Dermis microvascular lymphatic vessel endothelial cell (primary cell): Measurements from ENCODE around the gene PTPRR. TPM values are rescaled to one million over a fixed set of nuclear protein-coding genes. Genes with fewer than 3 reads are reported as not detected.

Source experiments
- DNase-seq, 2 donors: peaks; one replicate each; pipeline versions ENCODE4 v3.0.0 to v3.0.0-alpha.2; 2010; ENCODE audit warnings: low read depth in 2 of 2
- total RNA-seq: library from RNA; depleted of rRNA; stranded (reverse); fragments of >200 nt; gene quantifications from 2 replicates; pipeline ENCODE4 v1.2.1, GENCODE V29; 2014

The PTPRR gene
- total RNA-seq, 1 donor from 2014 or later = under 0.01 TPM

DNA sequence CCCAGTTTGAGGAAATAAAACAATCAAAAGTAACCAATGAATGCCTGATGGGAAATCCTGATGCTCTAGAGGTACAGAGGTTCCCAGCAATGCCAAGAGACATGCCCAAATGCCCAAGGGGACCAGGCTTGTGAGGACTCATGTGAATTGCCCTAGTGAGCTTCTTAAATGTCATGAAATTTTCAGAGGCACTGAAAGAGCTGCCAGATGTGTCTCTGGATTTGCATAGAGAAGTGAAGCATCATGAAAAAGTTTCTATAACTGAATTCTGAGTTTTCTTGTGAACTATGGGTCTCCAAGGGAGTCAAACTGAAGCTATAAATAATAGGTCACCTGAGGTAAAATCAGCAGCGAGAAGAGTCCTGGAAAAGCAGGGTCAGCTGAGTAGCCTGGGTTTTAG is 9.9 kb downstream of the PTPRR start:
- no peak for DNase-seq

DNA sequence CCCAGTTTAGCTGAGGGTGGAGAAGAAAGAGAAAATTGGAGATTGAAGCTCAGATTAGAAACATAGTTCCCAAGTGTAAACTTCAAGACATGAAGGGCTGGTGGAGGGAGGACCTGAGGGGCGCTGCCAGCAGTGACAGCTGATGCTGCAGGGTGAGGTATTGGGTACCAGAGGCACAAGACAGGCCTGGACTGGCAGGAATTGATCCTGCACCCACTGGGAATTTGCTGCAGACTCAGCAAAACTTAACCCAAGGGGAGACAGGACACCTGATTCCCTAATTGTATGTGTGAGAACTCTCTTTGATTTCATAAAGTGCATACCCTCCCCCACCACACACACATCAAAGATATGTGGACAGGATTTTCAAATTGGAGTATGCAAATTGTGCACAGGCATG is 11.6 kb downstream of the PTPRR start:
- DNase-seq = no peak

GRCh38 chr12:70907412-70907811 is 13.1 kb downstream of the PTPRR start:
- DNase-seq = no peak

DNA sequence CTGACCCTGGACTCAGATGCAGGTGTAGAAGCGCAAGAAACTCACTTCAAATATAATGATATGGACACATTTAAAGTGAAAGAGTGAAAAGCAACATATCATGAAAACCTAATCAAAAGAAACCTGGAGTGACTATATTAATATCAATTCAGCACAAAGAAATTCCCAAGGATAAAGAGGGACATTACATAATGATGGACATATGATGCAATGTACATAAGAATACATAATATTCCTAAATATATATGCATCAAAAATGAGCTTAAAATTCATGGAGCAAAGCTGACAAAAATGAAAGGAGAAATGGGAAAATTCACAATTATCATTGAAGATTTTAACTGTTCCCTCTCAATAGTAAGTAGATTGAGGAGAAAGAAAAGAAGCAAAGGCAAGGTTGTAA is 24.6 kb downstream of the PTPRR start:
- no peak for DNase-seq

GRCh38 chr12:70892593-70892992 is 27.9 kb downstream of the PTPRR start:
- no peak for DNase-seq

GRCh38 chr12:70890895-70891832 is 29.4 kb downstream of the PTPRR start:
- no peak for DNase-seq

DNA sequence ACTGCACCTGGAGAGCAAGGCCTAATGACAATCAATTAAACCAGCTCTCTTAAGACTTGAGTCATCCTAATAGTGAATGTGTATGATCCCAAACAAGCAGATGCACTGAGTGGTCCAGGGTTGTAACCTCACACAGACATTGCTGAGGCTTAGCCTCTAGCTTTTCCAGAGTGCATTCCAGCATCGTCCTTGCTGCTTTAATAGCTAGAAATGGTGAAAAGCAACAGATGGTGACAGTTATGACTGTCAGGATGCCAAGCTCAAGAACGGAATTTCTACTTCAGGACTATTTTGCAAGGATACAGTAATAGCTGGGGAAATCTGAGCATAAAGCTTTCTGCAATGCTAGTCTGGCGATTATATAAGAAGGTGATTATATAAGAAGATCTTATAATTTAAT is 34.6 kb downstream of the PTPRR start:
- no peak for DNase-seq

GRCh38 chr12:70883855-70884254 is 36.7 kb downstream of the PTPRR start:
- DNase-seq = no peak

DNA sequence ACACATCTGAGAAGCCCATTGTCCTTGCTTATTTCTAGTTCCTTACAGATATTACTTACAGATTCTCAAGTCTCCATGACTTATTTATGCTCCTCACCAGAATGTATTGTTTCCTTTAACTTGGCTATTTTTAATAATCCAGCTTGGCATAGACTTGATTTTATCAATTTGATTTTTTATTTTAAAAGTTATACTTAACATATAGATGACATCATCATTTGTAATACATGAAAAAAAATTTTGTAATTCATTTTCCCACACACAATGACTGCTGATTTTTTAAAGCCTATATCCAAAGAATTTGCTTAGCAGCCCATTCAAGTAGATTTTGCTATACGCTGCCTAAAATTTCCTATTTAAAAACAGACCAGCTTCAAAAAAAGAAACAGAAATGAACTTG is 39.8 kb downstream of the PTPRR start:
- DNase-seq = no peak

DNA sequence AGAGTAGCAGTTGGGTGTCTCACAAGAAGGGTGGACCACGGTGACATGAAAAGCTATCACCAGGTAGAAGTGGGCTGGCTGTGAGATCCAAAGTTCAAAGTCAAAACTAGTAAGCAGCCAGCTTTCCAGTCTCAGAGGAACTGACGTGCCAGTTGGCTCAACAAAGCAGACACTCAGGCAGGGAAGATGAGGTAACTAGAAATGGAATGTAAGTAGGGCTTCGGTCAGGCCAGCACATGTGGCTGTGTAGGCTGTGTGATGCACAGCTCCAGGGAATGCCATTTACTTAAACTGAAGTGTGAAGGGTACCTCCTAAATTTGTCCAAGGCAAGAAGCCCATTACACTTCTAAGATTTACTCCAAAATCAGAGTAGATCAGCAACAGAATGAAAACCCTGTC is 43.6 kb downstream of the PTPRR start:
- no peak for DNase-seq

GRCh38 chr12:70875628-70876027 is 44.9 kb downstream of the PTPRR start:
- DNase-seq = no peak

- no peak for DNase-seq
These were observed 65.5 kb downstream of the PTPRR start for GRCh38 chr12:70854881-70855568.

- no peak for DNase-seq
These were observed 66.4 kb downstream of the PTPRR start for GRCh38 chr12:70854138-70854537.

GRCh38 chr12:70853326-70853725 is 67.2 kb downstream of the PTPRR start:
- DNase-seq = no peak

DNA sequence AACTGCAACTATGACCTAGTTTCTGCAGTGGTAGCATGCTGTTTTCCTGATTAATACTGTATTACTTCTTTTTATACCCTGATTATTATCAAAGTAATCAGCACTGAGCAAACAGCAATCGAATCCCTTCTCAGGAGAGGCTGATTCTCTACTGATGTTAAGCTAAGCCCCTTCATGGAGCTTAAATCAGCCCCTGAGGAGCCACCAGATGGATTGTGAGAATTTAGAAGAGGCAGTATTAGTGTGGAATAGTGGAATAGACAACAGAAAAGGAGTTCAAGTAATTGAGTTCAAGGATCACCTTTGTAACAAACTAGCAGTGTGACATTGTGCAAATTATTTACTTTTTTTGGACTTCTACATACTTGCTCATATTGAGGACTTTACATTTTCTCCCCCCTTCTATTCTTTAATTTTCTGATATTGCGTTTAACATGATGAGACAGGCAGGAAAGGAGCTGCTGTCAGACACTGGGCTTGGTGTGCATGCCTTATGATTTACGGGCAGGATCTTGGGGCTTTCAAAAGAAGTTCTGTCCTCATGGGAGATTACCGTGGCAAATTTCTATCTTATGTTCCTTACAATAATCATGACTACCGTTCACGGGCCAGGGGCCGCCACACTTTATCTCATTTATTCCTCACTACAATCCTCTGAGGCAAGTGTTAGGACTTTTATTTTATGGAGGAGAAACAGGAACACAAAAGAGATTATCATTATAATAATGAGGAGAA is 68.0 kb downstream of the PTPRR start:
- no peak for DNase-seq

GRCh38 chr12:70849265-70849960 is 71.1 kb downstream of the PTPRR start:
- DNase-seq = peak; percentile 11 to 14

DNA sequence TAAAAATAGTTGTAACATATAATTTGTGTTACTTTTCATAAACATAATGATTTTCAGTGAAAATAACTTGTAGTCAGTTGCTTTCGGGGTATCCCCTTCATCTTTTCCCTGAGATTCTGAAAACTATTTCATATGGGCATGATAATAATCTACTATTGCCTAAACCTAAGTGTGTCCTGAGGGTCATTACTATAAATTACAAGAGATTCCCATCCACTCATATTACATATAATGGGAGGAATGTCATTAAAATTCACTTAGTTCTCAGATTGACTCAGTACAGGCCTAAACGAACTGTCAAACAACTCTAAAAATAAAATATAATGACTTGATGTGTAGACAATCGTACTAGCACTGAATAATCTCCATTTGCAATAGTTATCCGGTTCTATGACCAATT is 72.7 kb downstream of the PTPRR start:
- DNase-seq = no peak

DNA sequence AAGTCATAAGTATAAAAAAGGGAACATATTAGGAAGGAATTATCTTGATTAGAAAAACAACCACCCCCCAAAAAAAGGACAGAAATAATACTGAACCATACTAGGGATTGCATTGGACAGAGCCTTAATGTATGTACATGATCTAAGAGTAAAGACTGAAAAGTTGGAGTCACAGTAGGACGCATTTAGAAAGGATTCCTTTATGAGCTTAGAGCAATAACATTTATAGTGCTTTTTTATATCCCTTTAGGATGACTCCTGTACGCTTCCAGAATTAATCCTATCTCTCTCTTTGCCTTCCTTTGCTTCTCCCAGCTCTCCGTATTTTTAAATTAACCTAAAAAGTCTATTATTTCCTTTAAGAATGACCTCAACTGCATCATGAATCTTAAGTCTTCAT is 75.3 kb downstream of the PTPRR start:
- no peak for DNase-seq

DNA sequence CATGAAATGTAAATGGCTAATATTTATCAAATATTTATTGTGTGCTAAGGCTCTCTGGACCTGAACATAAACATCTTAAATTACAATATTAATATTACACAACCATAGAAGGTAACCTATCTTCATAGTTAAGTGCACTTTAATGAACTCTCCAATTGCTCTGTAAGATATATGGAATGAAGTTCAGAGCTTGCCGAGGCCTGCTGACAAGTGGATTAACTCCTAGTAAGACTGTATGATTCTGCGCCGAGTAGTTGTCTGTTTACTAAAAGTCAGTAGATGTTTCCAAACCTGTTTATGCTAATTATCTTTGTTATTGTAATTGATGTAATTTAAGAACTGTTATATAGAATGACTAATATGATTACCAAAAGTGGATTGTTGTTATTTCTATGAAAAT is 77.2 kb downstream of the PTPRR start:
- DNase-seq = no peak

DNA sequence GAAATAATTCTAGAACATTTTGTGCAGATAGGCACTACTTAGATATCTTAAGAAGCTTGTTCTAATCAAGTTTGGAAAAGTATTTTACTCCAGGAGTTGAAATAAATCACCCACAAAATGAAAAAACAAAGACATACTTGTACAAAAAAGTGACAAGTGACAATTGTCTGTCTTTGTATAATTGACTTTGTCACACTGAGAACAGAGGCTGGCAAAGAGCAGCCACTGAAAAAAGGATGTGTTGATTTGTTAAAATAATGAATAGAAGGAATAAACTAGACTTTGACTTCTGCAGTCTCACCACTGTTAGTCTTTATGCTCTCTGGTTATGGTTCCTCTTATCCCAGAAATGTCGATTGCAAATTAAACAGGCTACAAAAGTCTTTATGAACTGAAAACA is 77.6 kb downstream of the PTPRR start:
- no peak for DNase-seq

- DNase-seq = no peak
These were observed 78.4 kb downstream of the PTPRR start for GRCh38 chr12:70842136-70842535.
